ENCODE measurements around the gene TCEAL9.

The TCEAL9 gene

GRCh38 chrX:103343105-103343504, 13.2 kb upstream of the TCEAL9 start:
- ATAC-seq: peak; percentile 82
- TF ChIP-seq ZNF8 (CRISPR knock-in tag; IDR thresholded peaks at IDR 0.05): no peak
- TF ChIP-seq GLIS3 (CRISPR knock-in tag; IDR thresholded peaks at IDR 0.05): no peak
- TF ChIP-seq CSDC2 (CRISPR knock-in tag; IDR thresholded peaks at IDR 0.05): no peak
- no peak for TF ChIP-seq ZFP30 (CRISPR knock-in tag; IDR thresholded peaks at IDR 0.05)
- TF ChIP-seq PATZ1 (CRISPR knock-in tag; IDR thresholded peaks at IDR 0.05; ENCODE audit: borderline replicate concordance): no peak
- TF ChIP-seq ZC3H10 (CRISPR knock-in tag; IDR thresholded peaks at IDR 0.05): no peak
- no peak for TF ChIP-seq SNAI2 (CRISPR knock-in tag; IDR thresholded peaks at IDR 0.05)
- no peak for TF ChIP-seq PPARA (CRISPR knock-in tag; IDR thresholded peaks at IDR 0.05; ENCODE audit: borderline replicate concordance)
- TF ChIP-seq POU6F1 (CRISPR knock-in tag; IDR thresholded peaks at IDR 0.05; ENCODE audit: borderline replicate concordance, low read depth): no peak
- TF ChIP-seq ESRRG (CRISPR knock-in tag; IDR thresholded peaks at IDR 0.05): no peak
- TF ChIP-seq ARNTL (CRISPR knock-in tag; IDR thresholded peaks at IDR 0.05; ENCODE audit: borderline replicate concordance, low read depth): no peak
- no peak for TF ChIP-seq ZNF70 (CRISPR knock-in tag; IDR thresholded peaks at IDR 0.05)
- no peak for TF ChIP-seq TCF4 (CRISPR knock-in tag; IDR thresholded peaks at IDR 0.05; ENCODE audit: borderline replicate concordance)
- no peak for TF ChIP-seq OSR1 (CRISPR knock-in tag; IDR thresholded peaks at IDR 0.05)
- TF ChIP-seq RARB (CRISPR knock-in tag; IDR thresholded peaks at IDR 0.05): no peak
- no peak for TF ChIP-seq CSRNP3 (CRISPR knock-in tag; IDR thresholded peaks at IDR 0.05)

- no peak for TF ChIP-seq ZNF8 (CRISPR knock-in tag; IDR thresholded peaks at IDR 0.05)
- no peak for TF ChIP-seq ZC3H10 (CRISPR knock-in tag; IDR thresholded peaks at IDR 0.05)
- TF ChIP-seq PPARA (CRISPR knock-in tag; IDR thresholded peaks at IDR 0.05; ENCODE audit: borderline replicate concordance): no peak
- no peak for TF ChIP-seq POU6F1 (CRISPR knock-in tag; IDR thresholded peaks at IDR 0.05; ENCODE audit: borderline replicate concordance, low read depth)
- no peak for TF ChIP-seq CSRNP3 (CRISPR knock-in tag; IDR thresholded peaks at IDR 0.05)
- TF ChIP-seq ZNF565 (CRISPR knock-in tag; conservative IDR thresholded peaks at IDR 0.05; ENCODE audit: low read depth): no peak
- no peak for TF ChIP-seq TSHZ2 (CRISPR knock-in tag; IDR thresholded peaks at IDR 0.05)
- no peak for TF ChIP-seq PATZ1 (CRISPR knock-in tag; IDR thresholded peaks at IDR 0.05; ENCODE audit: borderline replicate concordance)
- TF ChIP-seq SNAI2 (CRISPR knock-in tag; IDR thresholded peaks at IDR 0.05): no peak
- no peak for TF ChIP-seq BACH2 (CRISPR knock-in tag; IDR thresholded peaks at IDR 0.05; ENCODE audit: borderline replicate concordance)
- no peak for TF ChIP-seq CSDC2 (CRISPR knock-in tag; IDR thresholded peaks at IDR 0.05)
- TF ChIP-seq CREB5 (CRISPR knock-in tag; IDR thresholded peaks at IDR 0.05; ENCODE audit: low read depth): no peak
- no peak for TF ChIP-seq ARNTL (CRISPR knock-in tag; IDR thresholded peaks at IDR 0.05; ENCODE audit: borderline replicate concordance, low read depth)
- no peak for TF ChIP-seq RARB (CRISPR knock-in tag; IDR thresholded peaks at IDR 0.05)
- TF ChIP-seq GLIS3 (CRISPR knock-in tag; IDR thresholded peaks at IDR 0.05): no peak
- TF ChIP-seq TCF4 (CRISPR knock-in tag; IDR thresholded peaks at IDR 0.05; ENCODE audit: borderline replicate concordance): no peak
- ATAC-seq: no peak
Measured at GRCh38 chrX:103344606-103345005, 11.7 kb upstream of the TCEAL9 start.

Measured in SK-N-SH treated with all-trans-retinoic acid at 6 μM for 48 hours (cell line).